GM12878 (cell line): ENCODE results near the gene CDK17. TPM values are rescaled to one million over a fixed set of nuclear protein-coding genes. Genes with fewer than 3 reads are reported as not detected.

Experiments used
- ATAC-seq: fragments of 200-7000 bp; cut with Tn5 transposase; 3 replicates; pipeline ENCODE4 v1.9.1; 2020; ENCODE audit warnings: mild to moderate bottlenecking, moderate library complexity
- BruUV-seq: library from RNA; stranded (reverse); fragments of 400-500 nt; replicated peaks from 2 replicates; lab custom pipeline; 2021; lab: Mats Ljungman, UMichigan
- CTCF ChIA-PET: fragments of 300-600 bp; sonication (Branson Sonifier 250); formaldehyde crosslinking; extraction: SDS; loops from one replicate; lab custom pipeline; 2021; ENCODE audit warnings: inconsistent platforms; lab: Yijun Ruan, JAX
- POLR2A ChIA-PET: fragments of 350-600 bp; formaldehyde crosslinking; extraction: SDS; loops from one replicate; lab custom pipeline; 2021; ENCODE audit warnings: inconsistent platforms; lab: Charles Lee
- RAD21 ChIA-PET: fragments of 300-600 bp; sonication (Branson Sonifier 250); formaldehyde crosslinking; loops from one replicate; lab custom pipeline; 2023; ENCODE audit warnings: antibody characterized with exemption; ENCODE audit not compliant: unreplicated experiment; lab: Charles Lee
- SMC1A ChIA-PET: fragments of 300-600 bp; sonication (Branson Sonifier 250); formaldehyde crosslinking; loops from one replicate; lab custom pipeline; 2023; ENCODE audit not compliant: unreplicated experiment, uncharacterized antibody; lab: Charles Lee
- DNase-seq: peaks from one replicate; pipeline ENCODE4 v3.0.0-alpha.2; 2011; ENCODE audit warnings: low read depth, low spot score
- FAIRE-seq: peaks from 3 replicates; lab custom pipeline; 2011; peaks lifted over from hg19 to GRCh38; lab: Jason Lieb, UNC
- H2AFZ ChIP-seq: 2 replicates; pipeline ENCODE4 v1.6.0; 2011; ENCODE audit warnings: low read depth, low read length, control low read depth; ENCODE audit not compliant: control insufficient read depth
- H3K27ac ChIP-seq: 2 replicates; pipeline ENCODE4 v1.5.1; 2011; ENCODE audit warnings: control low read depth; ENCODE audit not compliant: control insufficient read depth, insufficient read depth
- H3K27me3 ChIP-seq, 2 experiments: replicated peaks in 1 of 2; 2 replicates each; pipeline versions ENCODE4 v1.6.0 to v1.6.1; 2011; ENCODE audit warnings: low read length in 1 of 2; ENCODE audit not compliant: control insufficient read depth in 2 of 2, insufficient read depth in 2 of 2
- H3K36me3 ChIP-seq, 2 experiments: 2 replicates each; pipeline ENCODE4 v1.5.1; 2011; ENCODE audit warnings: low read length in 1 of 2; ENCODE audit not compliant: control insufficient read depth in 2 of 2, insufficient read depth in 2 of 2
- H3K4me1 ChIP-seq: 2 replicates; pipeline ENCODE4 v1.6.1; 2011; ENCODE audit warnings: mild to moderate bottlenecking, low read length, moderate library complexity, mixed read lengths; ENCODE audit not compliant: control insufficient read depth, insufficient read depth
- H3K4me2 ChIP-seq: 2 replicates; pipeline ENCODE4 v1.6.0; 2011; ENCODE audit warnings: control low read depth; ENCODE audit not compliant: control insufficient read depth, insufficient read depth
- H3K4me3 ChIP-seq: fragments of 200-600 bp; sonication (generic); 2 replicates; pipeline ENCODE4 v1.5.1; 2016
- H3K79me2 ChIP-seq: 2 replicates; pipeline ENCODE4 v1.6.0; 2011; ENCODE audit warnings: low read length; ENCODE audit not compliant: control insufficient read depth, insufficient read depth
- H3K9ac ChIP-seq: 2 replicates; pipeline ENCODE4 v1.8.0; 2011; ENCODE audit warnings: low read length, control low read depth, mixed read lengths; ENCODE audit not compliant: control insufficient read depth, insufficient read depth
- H3K9me3 ChIP-seq: replicated peaks from 3 replicates; pipeline ENCODE4 v1.5.1; 2011; ENCODE audit warnings: mild to moderate bottlenecking, low read length; ENCODE audit not compliant: control insufficient read depth, insufficient read depth
- H4K20me1 ChIP-seq: 2 replicates; pipeline ENCODE4 v1.6.0; 2011; ENCODE audit not compliant: control insufficient read depth, insufficient read depth
- BHLHE40 ChIP-seq, 2 experiments: fragments of 450-650 bp in 1 of 2; IDR thresholded peaks; 2 replicates each; pipeline ENCODE4 v1.6.1; 2011 to 2017; ENCODE audit warnings: low read depth in 2 of 2, borderline replicate concordance in 1 of 2, improper control_type of control experiment in 1 of 2, low read length in 1 of 2, mild to moderate bottlenecking in 1 of 2
- EED ChIP-seq: sonication (generic); IDR thresholded peaks from 2 replicates; pipeline ENCODE4 v1.6.1; 2016; ENCODE audit warnings: antibody characterized with exemption, low read depth
- EP300 ChIP-seq, 2 experiments: fragments of 150-350 bp in 1 of 2; IDR thresholded peaks; 2 replicates each; pipeline ENCODE4 v1.6.1; 2011 to 2012; ENCODE audit warnings: low read depth in 2 of 2, low read length in 2 of 2, borderline replicate concordance in 1 of 2, improper control_type of control experiment in 1 of 2, inconsistent platforms in 1 of 2; ENCODE audit not compliant: control insufficient read depth in 1 of 2
- HDAC2 ChIP-seq: fragments of 200-600 bp; sonication (generic); IDR thresholded peaks from 2 replicates; pipeline ENCODE4 v1.6.1; 2017
- KLF5 ChIP-seq: fragments of 450-650 bp; IDR thresholded peaks from 2 replicates; pipeline ENCODE4 v1.6.1; 2014; ENCODE audit warnings: mild to moderate bottlenecking; ENCODE audit not compliant: partially characterized antibody
- NFIC ChIP-seq: IDR thresholded peaks from 2 replicates; pipeline ENCODE4 v1.6.1; 2012; ENCODE audit warnings: low read depth, mild to moderate bottlenecking, inconsistent platforms, low read length, moderate library complexity
- SREBF1 ChIP-seq: IDR thresholded peaks from 2 replicates; pipeline ENCODE4 v1.6.1; 2012; ENCODE audit warnings: mild to moderate bottlenecking, low read length
- TBL1XR1 ChIP-seq: IDR thresholded peaks from 2 replicates; pipeline ENCODE4 v1.6.1; 2012; ENCODE audit warnings: low read depth, low read length, improper control_type of control experiment
- TCF12 ChIP-seq: IDR thresholded peaks from 2 replicates; pipeline ENCODE4 v1.6.1; 2011; ENCODE audit warnings: low read depth, mild to moderate bottlenecking, low read length
- YBX1 ChIP-seq: fragments of 450-650 bp; IDR thresholded peaks from 2 replicates; pipeline ENCODE4 v1.6.1; 2016; ENCODE audit warnings: antibody characterized with exemption
- WGBS: methylation state at CpG from one replicate; pipeline ENCODE4 v1.1.6; 2016; ENCODE audit warnings: low lambda C conversion rate; ENCODE audit not compliant: insufficient replicate concordance, insufficient coverage; ENCODE audit errors: missing lambda C conversion rate; 5-methylcytosine and 5-hydroxymethylcytosine counted together
- in situ Hi-C: fragments of 300-500 bp; cut with MboI; formaldehyde crosslinking; loops from 9 replicates; pipeline ENCODE4 v1.14.3; 2018; ENCODE audit warnings: mixed read lengths
- intact Hi-C: fragments of 100-400 bp; cut with micrococcal nuclease; formaldehyde crosslinking; loops from one replicate; pipeline ENCODE4 v1.14.2; 2022; ENCODE audit not compliant: unreplicated experiment
- polyA plus RNA-seq, 11 experiments: library from polyadenylated mRNA; depleted of rRNA in 4 of 11; unstranded in 6 of 11; stranded (reverse) in 5 of 11; fragments of >200 nt; fragmentation: Nextera tagmentation in 4 of 11; fragmentation: Illumina TruSeq in 1 of 11; extraction: Ambion mirVana in 4 of 11; extraction: Trizol in 1 of 11; gene quantifications; 1 replicate in 1 of 11; 2 replicates in 10 of 11; pipeline versions ENCODE4 v1.2.1 to v1.2.3, GENCODE V29; 2011 to 2016; ENCODE audit warnings: inconsistent platforms in 2 of 11, missing spikeins in 2 of 11, low read depth in 1 of 11
- total RNA-seq, 4 experiments: library from RNA; depleted of rRNA in 3 of 4; stranded (reverse); fragments of >200 nt in 3 of 4; fragmentation: Illumina TruSeq in 1 of 4; extraction: Trizol in 1 of 4; gene quantifications; 2 replicates each; pipeline versions ENCODE4 v1.2.1 to v1.2.3, GENCODE V29; 2013 to 2021
- TF ChIP-seq, protein P1 (sequence below): fragments of 450-650 bp; IDR thresholded peaks from 2 replicates; pipeline ENCODE4 v1.6.1; 2017; ENCODE audit warnings: mild to moderate bottlenecking
- TF ChIP-seq, protein P2 (sequence below): fragments of 450-650 bp; IDR thresholded peaks from 2 replicates; pipeline ENCODE4 v1.6.1; 2017; ENCODE audit warnings: mild to moderate bottlenecking, moderate library complexity

CDK17 gene
- total and polyA plus RNA-seq, 10 of the 15 experiments (the other 5 are each of a cell fraction or from before 2014, with no cell fraction given): 5.6 to 45.6 (median 18.3) TPM

DNA sequence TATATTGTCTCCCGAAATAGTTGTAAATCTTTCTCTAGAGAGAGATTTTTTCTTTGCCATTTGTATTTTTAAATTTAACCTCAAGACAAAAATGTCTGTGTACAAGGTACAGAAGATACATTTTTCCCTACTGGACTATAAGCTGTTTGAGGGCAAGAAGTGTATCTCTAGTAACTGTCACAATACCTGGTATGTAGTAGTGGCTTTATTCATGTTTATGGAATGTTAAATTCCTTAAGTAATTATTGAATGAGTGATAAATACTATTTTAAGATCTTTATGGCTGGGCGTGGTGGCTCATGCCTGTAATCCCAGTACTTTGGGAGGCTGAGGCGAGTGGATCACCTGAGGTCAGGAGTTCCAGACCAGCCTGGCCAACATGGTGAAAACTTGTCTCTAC is 24.4 kb upstream of the CDK17 start:
- H3K9ac ChIP-seq: no peak overlapping the region
- no peaks in the 10 kb centered on the region for H3K9me3 ChIP-seq
- BruUV-seq: no TSS peak
- intact Hi-C loops (no loop called here), in situ Hi-C loops (no loop called here)
- FAIRE-seq (no peak), DNase-seq (no peak), ATAC-seq (no peak)
- 91% methylated on average over 3 of the region's 3 CpGs for WGBS
- H3K27me3 ChIP-seq: no peaks in the 10 kb centered on the region
- H3K4me1 ChIP-seq: peaks cover 16% of the 10 kb centered on the region
- POLR2A ChIA-PET: no interaction called here
- no peaks in the 10 kb centered on the region for H3K79me2 ChIP-seq
- CTCF ChIA-PET: no interaction called here
- no peak overlapping the region for H3K4me2 ChIP-seq
- SMC1A ChIA-PET: no interaction called here
- H3K4me3 ChIP-seq: no peak overlapping the region
- no peak for TF ChIP-seq SREBF1
- no peak for TF ChIP-seq EP300 (IDR thresholded peaks at IDR 0.05; ENCODE audit: borderline replicate concordance in 1 of 2, control insufficient read depth in 1 of 2, low read depth in 2 of 2, low read length in 2 of 2)
- no peak overlapping the region for H2AFZ ChIP-seq
- no peaks in the 10 kb centered on the region for H3K36me3 ChIP-seq
- no peaks in the 10 kb centered on the region for H4K20me1 ChIP-seq
- RAD21 ChIA-PET: no interaction called here
- no peak overlapping the region for H3K27ac ChIP-seq

DNA sequence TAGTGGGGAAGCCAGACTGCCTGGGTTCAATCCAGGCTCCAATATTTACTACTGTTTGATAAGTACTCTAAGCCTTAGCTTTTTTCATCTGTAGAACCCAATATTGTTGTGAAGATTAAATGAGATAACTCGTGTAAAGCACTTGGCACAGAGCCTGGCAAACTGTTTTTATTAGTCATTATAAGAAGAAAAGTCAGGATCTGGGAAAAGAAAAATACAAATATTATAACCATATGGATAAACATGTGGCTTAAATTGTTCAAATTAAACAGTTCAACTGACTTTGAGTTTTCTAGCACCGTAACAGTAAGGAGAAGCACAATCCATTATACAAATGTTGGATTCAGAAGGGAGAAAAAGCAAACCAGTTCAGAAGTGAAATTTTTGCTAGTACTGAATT is 22.0 kb upstream of the CDK17 start:
- Histone ChIP-seq H3K4me1 (peaks cover 29% of the 10 kb centered on the region), H3K9me3 (no peaks in the 10 kb centered on the region), H4K20me1 (no peaks in the 10 kb centered on the region), H3K4me3 (no peak overlapping the region), H3K9ac (no peak overlapping the region), H3K79me2 (no peaks in the 10 kb centered on the region), H3K27me3 (no peaks in the 10 kb centered on the region), H2AFZ (no peak overlapping the region), H3K4me2 (no peak overlapping the region), H3K36me3 (no peaks in the 10 kb centered on the region), H3K27ac (no peak overlapping the region)
- no TSS peak for BruUV-seq
- ATAC-seq (no peak), DNase-seq (no peak), FAIRE-seq (no peak)
- ChIA-PET SMC1A (interaction anchor here (1.0 to 1.6 kb wide), 3 partner anchors 10 to 18 kb away, joined by 3 to 6 read pairs (median 3); no protein-coding TSS in a partner anchor), CTCF (interaction anchor here (0.9 to 1.1 kb wide), 3 partner anchors 10 to 21 kb away, joined by 3 read pairs; no protein-coding TSS in a partner anchor), POLR2A (no interaction called here), RAD21 (interaction anchor here (1.5 kb wide), 1 partner anchor 95 kb away, joined by 5 read pairs; no protein-coding TSS in a partner anchor)
- WGBS: 95% methylated on average over 2 of the region's 2 CpGs
- intact Hi-C loops (no loop called here), in situ Hi-C loops (no loop called here)
- no peak for TF ChIP-seq SREBF1
- no peak for TF ChIP-seq EED
- no peak for TF ChIP-seq NFIC
- no peak for TF ChIP-seq KLF5
- no peak for TF ChIP-seq HDAC2
- TF ChIP-seq, protein P1, sequence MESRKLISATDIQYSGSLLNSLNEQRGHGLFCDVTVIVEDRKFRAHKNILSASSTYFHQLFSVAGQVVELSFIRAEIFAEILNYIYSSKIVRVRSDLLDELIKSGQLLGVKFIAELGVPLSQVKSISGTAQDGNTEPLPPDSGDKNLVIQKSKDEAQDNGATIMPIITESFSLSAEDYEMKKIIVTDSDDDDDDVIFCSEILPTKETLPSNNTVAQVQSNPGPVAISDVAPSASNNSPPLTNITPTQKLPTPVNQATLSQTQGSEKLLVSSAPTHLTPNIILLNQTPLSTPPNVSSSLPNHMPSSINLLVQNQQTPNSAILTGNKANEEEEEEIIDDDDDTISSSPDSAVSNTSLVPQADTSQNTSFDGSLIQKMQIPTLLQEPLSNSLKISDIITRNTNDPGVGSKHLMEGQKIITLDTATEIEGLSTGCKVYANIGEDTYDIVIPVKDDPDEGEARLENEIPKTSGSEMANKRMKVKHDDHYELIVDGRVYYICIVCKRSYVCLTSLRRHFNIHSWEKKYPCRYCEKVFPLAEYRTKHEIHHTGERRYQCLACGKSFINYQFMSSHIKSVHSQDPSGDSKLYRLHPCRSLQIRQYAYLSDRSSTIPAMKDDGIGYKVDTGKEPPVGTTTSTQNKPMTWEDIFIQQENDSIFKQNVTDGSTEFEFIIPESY: no peak
- TF ChIP-seq YBX1: no peak
- TF ChIP-seq TBL1XR1: no peak
- TF ChIP-seq, protein P2, sequence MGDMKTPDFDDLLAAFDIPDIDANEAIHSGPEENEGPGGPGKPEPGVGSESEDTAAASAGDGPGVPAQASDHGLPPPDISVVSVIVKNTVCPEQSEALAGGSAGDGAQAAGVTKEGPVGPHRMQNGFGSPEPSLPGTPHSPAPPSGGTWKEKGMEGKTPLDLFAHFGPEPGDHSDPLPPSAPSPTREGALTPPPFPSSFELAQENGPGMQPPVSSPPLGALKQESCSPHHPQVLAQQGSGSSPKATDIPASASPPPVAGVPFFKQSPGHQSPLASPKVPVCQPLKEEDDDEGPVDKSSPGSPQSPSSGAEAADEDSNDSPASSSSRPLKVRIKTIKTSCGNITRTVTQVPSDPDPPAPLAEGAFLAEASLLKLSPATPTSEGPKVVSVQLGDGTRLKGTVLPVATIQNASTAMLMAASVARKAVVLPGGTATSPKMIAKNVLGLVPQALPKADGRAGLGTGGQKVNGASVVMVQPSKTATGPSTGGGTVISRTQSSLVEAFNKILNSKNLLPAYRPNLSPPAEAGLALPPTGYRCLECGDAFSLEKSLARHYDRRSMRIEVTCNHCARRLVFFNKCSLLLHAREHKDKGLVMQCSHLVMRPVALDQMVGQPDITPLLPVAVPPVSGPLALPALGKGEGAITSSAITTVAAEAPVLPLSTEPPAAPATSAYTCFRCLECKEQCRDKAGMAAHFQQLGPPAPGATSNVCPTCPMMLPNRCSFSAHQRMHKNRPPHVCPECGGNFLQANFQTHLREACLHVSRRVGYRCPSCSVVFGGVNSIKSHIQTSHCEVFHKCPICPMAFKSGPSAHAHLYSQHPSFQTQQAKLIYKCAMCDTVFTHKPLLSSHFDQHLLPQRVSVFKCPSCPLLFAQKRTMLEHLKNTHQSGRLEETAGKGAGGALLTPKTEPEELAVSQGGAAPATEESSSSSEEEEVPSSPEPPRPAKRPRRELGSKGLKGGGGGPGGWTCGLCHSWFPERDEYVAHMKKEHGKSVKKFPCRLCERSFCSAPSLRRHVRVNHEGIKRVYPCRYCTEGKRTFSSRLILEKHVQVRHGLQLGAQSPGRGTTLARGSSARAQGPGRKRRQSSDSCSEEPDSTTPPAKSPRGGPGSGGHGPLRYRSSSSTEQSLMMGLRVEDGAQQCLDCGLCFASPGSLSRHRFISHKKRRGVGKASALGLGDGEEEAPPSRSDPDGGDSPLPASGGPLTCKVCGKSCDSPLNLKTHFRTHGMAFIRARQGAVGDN: no peak
- no peak for TF ChIP-seq BHLHE40 (IDR thresholded peaks at IDR 0.05; ENCODE audit: borderline replicate concordance in 1 of 2, low read depth in 2 of 2, low read length in 1 of 2)
- no peak for TF ChIP-seq TCF12
